SW 1271 (cell line): Measurements from ENCODE around the gene CYP4A22.
"Not testable (repeated sequence)": the region's sequence is repeated elsewhere in the genome, so short reads cannot be mapped to it uniquely, and the experiment has no call there.

Experiments used
- DNase-seq, 2 experiments: peaks; one replicate each; lab custom pipeline; 2025; lab: John Stamatoyannopoulos, UW

The CYP4A22 gene

GRCh38 chr1:47137198-47137597 is at the start of gene CYP4A22:
Gene CYP4A22 (plus strand): TSS chr1:47137441. CDS start chr1:47137486, 45 bp downstream.
- DNase-seq: no peak

- DNase-seq: peak in 1 of 2 experiments; percentile 8
Observed at GRCh38 chr1:47089356-47089755, 47.9 kb upstream of the CYP4A22 start.

- DNase-seq: not testable (repeated sequence)
Observed at GRCh38 chr1:47091476-47091875, 45.8 kb upstream of the CYP4A22 start.

GRCh38 chr1:47104816-47105215 is 32.4 kb upstream of the CYP4A22 start:
- DNase-seq: no peak

GRCh38 chr1:47106792-47107191 is 30.4 kb upstream of the CYP4A22 start:
- DNase-seq: no peak

- DNase-seq: peak in 1 of 2 experiments; percentile 8
Observed at GRCh38 chr1:47107851-47108574, 29.2 kb upstream of the CYP4A22 start.

GRCh38 chr1:47109482-47109881 is 27.8 kb upstream of the CYP4A22 start:
- not testable (repeated sequence) for DNase-seq

- no peak for DNase-seq
Observed at GRCh38 chr1:47113178-47113577, 24.1 kb upstream of the CYP4A22 start.

GRCh38 chr1:47121039-47121438 is 16.2 kb upstream of the CYP4A22 start:
- not testable (repeated sequence) for DNase-seq

GRCh38 chr1:47124834-47125233 is 12.4 kb upstream of the CYP4A22 start:
- not testable (repeated sequence) for DNase-seq

- not testable (repeated sequence) for DNase-seq
Observed at GRCh38 chr1:47126997-47127396, 10.2 kb upstream of the CYP4A22 start.

- DNase-seq: no peak
Observed at GRCh38 chr1:47128221-47128620, 9.0 kb upstream of the CYP4A22 start.

GRCh38 chr1:47128854-47129253 is 8.4 kb upstream of the CYP4A22 start:
- DNase-seq: not testable (repeated sequence)

GRCh38 chr1:47129489-47130230 is 7.6 kb upstream of the CYP4A22 start:
- DNase-seq: not testable (repeated sequence)

- DNase-seq: not testable (repeated sequence)
Observed at GRCh38 chr1:47132665-47133064, 4.6 kb upstream of the CYP4A22 start.

GRCh38 chr1:47137925-47138615 is 829 bp downstream of the CYP4A22 start:
- no peak for DNase-seq

- DNase-seq: not testable (repeated sequence)
Observed at GRCh38 chr1:47140358-47140757, 3.1 kb downstream of the CYP4A22 start.

- DNase-seq: not testable (repeated sequence)
Observed at GRCh38 chr1:47143654-47144053, 6.4 kb downstream of the CYP4A22 start.

GRCh38 chr1:47146495-47146894 is 9.3 kb downstream of the CYP4A22 start:
- DNase-seq: not testable (repeated sequence)

GRCh38 chr1:47147047-47147785 is 10.0 kb downstream of the CYP4A22 start:
- no peak for DNase-seq

- not testable (repeated sequence) for DNase-seq
Observed at GRCh38 chr1:47149162-47149561, 11.9 kb downstream of the CYP4A22 start.

- DNase-seq: not testable (repeated sequence)
Observed at GRCh38 chr1:47156457-47156856, 19.2 kb downstream of the CYP4A22 start.
